GM23338 (cell line): ENCODE measurements around the gene ADAMTS18. TPM values are rescaled to one million over a fixed set of nuclear protein-coding genes. Genes with fewer than 3 reads are reported as not detected.
A peak's percentile ranks its signal among the peaks of the same experiment; 100 is the strongest.

Experiments used
- ATAC-seq: fragments of 200-7000 bp; cut with Tn5 transposase; 3 replicates; pipeline ENCODE4 v1.9.1; 2020
- DNase-seq: peaks from one replicate; pipeline ENCODE4 v3.0.0-alpha.2; 2015; ENCODE audit warnings: low spot score
- H2AFZ ChIP-seq: fragments of 200-600 bp; sonication (generic); 2 replicates; pipeline ENCODE4 v1.8.0; 2016; ENCODE audit warnings: antibody characterized with exemption, mild to moderate bottlenecking, moderate library complexity
- H3F3A ChIP-seq: fragments of 200-600 bp; sonication (generic); replicated peaks from 2 replicates; pipeline ENCODE4 v1.8.0; 2017; ENCODE audit warnings: antibody characterized with exemption, mixed run types, low read depth
- H3K27ac ChIP-seq: fragments of 200-600 bp; sonication (generic); 2 replicates; pipeline ENCODE4 v1.6.1; 2016; ENCODE audit warnings: low read depth
- H3K27me3 ChIP-seq: fragments of 200-600 bp; sonication (generic); 2 replicates; pipeline ENCODE4 v1.8.0; 2016; ENCODE audit warnings: mild to moderate bottlenecking, mixed run types, moderate library complexity; ENCODE audit not compliant: insufficient read depth
- H3K36me3 ChIP-seq: fragments of 200-600 bp; sonication (generic); 2 replicates; pipeline ENCODE4 v1.8.0; 2016; ENCODE audit warnings: mild to moderate bottlenecking; ENCODE audit not compliant: insufficient read depth
- H3K4me1 ChIP-seq: fragments of 200-600 bp; sonication (generic); 2 replicates; pipeline ENCODE4 v1.8.0; 2016; ENCODE audit warnings: mild to moderate bottlenecking, moderate library complexity; ENCODE audit not compliant: insufficient read depth
- H3K4me2 ChIP-seq: fragments of 200-600 bp; sonication (generic); 2 replicates; pipeline ENCODE4 v1.7.1; 2017; ENCODE audit warnings: mixed run types
- H3K4me3 ChIP-seq: fragments of 200-600 bp; sonication (generic); 2 replicates; pipeline ENCODE4 v1.6.1; 2016; ENCODE audit warnings: mixed run types
- H3K79me2 ChIP-seq: fragments of 200-600 bp; sonication (generic); replicated peaks from 2 replicates; pipeline ENCODE4 v1.8.0; 2017; ENCODE audit warnings: mild to moderate bottlenecking; ENCODE audit not compliant: insufficient read depth
- H3K9me2 ChIP-seq: fragments of 200-600 bp; sonication (generic); 2 replicates; pipeline ENCODE4 v1.8.0; 2017; ENCODE audit not compliant: insufficient read depth
- H4K20me1 ChIP-seq: fragments of 200-600 bp; sonication (generic); replicated peaks from 2 replicates; pipeline ENCODE4 v1.8.0; 2017; ENCODE audit warnings: mild to moderate bottlenecking; ENCODE audit not compliant: insufficient read depth
- H3K27ac Mint-ChIP-seq: 2 replicates; pipeline ENCODE4 v1.8.0; 2020; ENCODE audit warnings: inconsistent platforms, mild to moderate bottlenecking, moderate library complexity, mixed read lengths
- H3K27me3 Mint-ChIP-seq: 3 replicates; pipeline ENCODE4 v1.8.0; 2022; ENCODE audit warnings: low read depth, mild to moderate bottlenecking, moderate library complexity, mixed read lengths, inconsistent platforms; ENCODE audit not compliant: insufficient read depth, poor library complexity
- H3K36me3 Mint-ChIP-seq: 3 replicates; pipeline ENCODE4 v1.8.0; 2021; ENCODE audit warnings: low read depth, mild to moderate bottlenecking, inconsistent platforms, moderate library complexity, mixed read lengths
- H3K4me1 Mint-ChIP-seq: 3 replicates; pipeline ENCODE4 v1.8.0; 2020; ENCODE audit warnings: mild to moderate bottlenecking, inconsistent platforms, mixed read lengths
- H3K4me3 Mint-ChIP-seq: 3 replicates; pipeline ENCODE4 v1.8.0; 2021; ENCODE audit warnings: moderate library complexity, mild to moderate bottlenecking, inconsistent platforms, mixed read lengths
- H3K9me3 Mint-ChIP-seq: 3 replicates; pipeline ENCODE4 v1.8.0; 2020; ENCODE audit warnings: moderate library complexity, mild to moderate bottlenecking, inconsistent platforms, mixed read lengths
- CTCF ChIP-seq, 2 experiments: fragments of 200-600 bp in 1 of 2; sonication (generic) in 1 of 2; conservative IDR thresholded peaks; 2 replicates each; pipeline versions ENCODE4 v1.5.1 to v1.6.1; 2016 to 2017; ENCODE audit warnings: antibody characterized with exemption in 2 of 2, low read depth in 2 of 2, mild to moderate bottlenecking in 2 of 2, moderate library complexity in 1 of 2
- EZH2 ChIP-seq: fragments of 200-600 bp; sonication (generic); IDR thresholded peaks from one replicate; pipeline ENCODE4 v1.8.0; 2017; ENCODE audit warnings: antibody characterized with exemption, mild to moderate bottlenecking, low read depth; ENCODE audit not compliant: unreplicated experiment
- EZH2phosphoT487 ChIP-seq: fragments of 200-600 bp; sonication (generic); IDR thresholded peaks from one replicate; pipeline ENCODE4 v1.8.1; 2018; ENCODE audit warnings: antibody characterized with exemption; ENCODE audit not compliant: unreplicated experiment
- JUNB ChIP-seq: IDR thresholded peaks from one replicate; pipeline ENCODE4 v1.6.1; 2016; ENCODE audit warnings: antibody characterized with exemption; ENCODE audit not compliant: unreplicated experiment
- NANOG ChIP-seq: IDR thresholded peaks from 2 replicates; pipeline ENCODE4 v1.6.1; 2016; ENCODE audit warnings: antibody characterized with exemption, borderline replicate concordance
- POLR2AphosphoS5 ChIP-seq: IDR thresholded peaks from 2 replicates; pipeline ENCODE4 v1.6.1; 2016; ENCODE audit warnings: antibody characterized with exemption, low read depth
- REST ChIP-seq: IDR thresholded peaks from one replicate; pipeline ENCODE4 v1.6.1; 2018; ENCODE audit warnings: antibody characterized with exemption; ENCODE audit not compliant: unreplicated experiment
- ZNF331 ChIP-seq: fragments of 250-450 bp; sonication (Bioruptor Pico); IDR thresholded peaks from 2 replicates; pipeline ENCODE4 v1.5.0; 2020; ENCODE audit warnings: low read depth, mild to moderate bottlenecking, moderate library complexity
- polyA plus RNA-seq: library from polyadenylated mRNA; unstranded; fragments of >200 nt; fragmentation: Nextera tagmentation; extraction: Ambion mirVana; gene quantifications from 2 replicates; pipeline ENCODE4 v1.2.1, GENCODE V29; 2016
- total RNA-seq: library from RNA; depleted of rRNA; stranded (reverse); fragments of >200 nt; shearing (Covaris generic); gene quantifications from 2 replicates; pipeline ENCODE4 v1.2.3, GENCODE V29; 2014
- TF ChIP-seq, protein P1 (sequence below): IDR thresholded peaks from 2 replicates; pipeline ENCODE4 v1.6.1; 2016; ENCODE audit warnings: antibody characterized with exemption

The ADAMTS18 gene
- total and polyA plus RNA-seq, 2 experiments from 2014 or later, result 0.15 to 0.90 TPM

- TF ChIP-seq, protein P1, sequence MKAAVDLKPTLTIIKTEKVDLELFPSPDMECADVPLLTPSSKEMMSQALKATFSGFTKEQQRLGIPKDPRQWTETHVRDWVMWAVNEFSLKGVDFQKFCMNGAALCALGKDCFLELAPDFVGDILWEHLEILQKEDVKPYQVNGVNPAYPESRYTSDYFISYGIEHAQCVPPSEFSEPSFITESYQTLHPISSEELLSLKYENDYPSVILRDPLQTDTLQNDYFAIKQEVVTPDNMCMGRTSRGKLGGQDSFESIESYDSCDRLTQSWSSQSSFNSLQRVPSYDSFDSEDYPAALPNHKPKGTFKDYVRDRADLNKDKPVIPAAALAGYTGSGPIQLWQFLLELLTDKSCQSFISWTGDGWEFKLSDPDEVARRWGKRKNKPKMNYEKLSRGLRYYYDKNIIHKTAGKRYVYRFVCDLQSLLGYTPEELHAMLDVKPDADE, result no peak
- TF ChIP-seq REST (no peak), ZNF331 (no peak), EZH2 (no peak)
These were observed 512 bp upstream of the ADAMTS18 start (continued) for GRCh38 chr16:77435272-77435820.

DNA sequence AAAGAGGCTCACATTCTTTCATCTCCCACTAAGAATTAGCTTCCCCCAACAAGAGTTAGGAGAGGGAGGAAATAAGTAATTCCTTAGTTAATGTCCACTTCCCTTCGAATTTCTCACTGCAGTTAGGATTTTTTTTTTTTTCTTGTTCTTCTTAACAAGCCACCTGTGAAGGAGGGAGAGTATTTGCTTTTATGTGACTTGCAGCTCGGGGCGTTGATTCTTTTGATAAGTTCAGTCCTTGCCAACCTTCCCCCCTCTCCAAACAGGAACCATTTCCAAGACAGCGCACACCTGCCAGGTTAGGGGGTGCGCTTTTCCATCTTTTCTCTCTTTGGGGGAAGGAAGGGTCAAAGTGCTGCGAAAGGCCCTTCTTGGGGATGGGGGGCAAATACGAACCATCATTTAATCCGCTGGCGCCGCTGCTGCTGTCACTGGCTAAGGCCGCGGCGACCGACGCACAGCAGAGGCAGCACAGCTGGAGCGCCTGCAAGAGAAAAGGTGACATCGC is 758 bp downstream of the ADAMTS18 start:
- Histone ChIP-seq H3K4me2 (peak overlapping the region; percentile 93), H3K36me3 (no peaks in the 10 kb centered on the region), H3K79me2 (no peaks in the 10 kb centered on the region), H3K27ac (no peak overlapping the region), H3K4me1 (peaks cover 23% of the 10 kb centered on the region), H3F3A (0 out of 2 replicates have a peak, but pooled peaks cover 5% of the 10 kb centered on the region), H3K4me3 (peak overlapping the region; percentile 76), H3K27me3 (peaks cover 57% of the 10 kb centered on the region), H2AFZ (peak overlapping the region; percentile 96), H4K20me1 (no peaks in the 10 kb centered on the region), H3K9me2 (no peaks in the 10 kb centered on the region)
- Mint-ChIP-seq H3K4me3 (peak overlapping the region; percentile 73), H3K9me3 (no peaks in the 10 kb centered on the region), H3K27me3 (peaks cover 30% of the 10 kb centered on the region), H3K36me3 (no peaks in the 10 kb centered on the region), H3K4me1 (peaks cover 15% of the 10 kb centered on the region), H3K27ac (no peak overlapping the region)
- DNase-seq (no peak), ATAC-seq (peak; percentile 5)
- TF ChIP-seq EZH2phosphoT487, result no peak
- TF ChIP-seq EZH2, result peak; percentile 25
- no peak for TF ChIP-seq JUNB

GRCh38 chr16:77433146-77433545 is 1.7 kb downstream of the ADAMTS18 start:
- H3K4me3 Mint-ChIP-seq, result no peak overlapping the region
- Histone ChIP-seq H3K27me3 (peaks cover 57% of the 10 kb centered on the region), H3F3A (0 out of 2 replicates have a peak, but pooled peaks cover 5% of the 10 kb centered on the region), H3K79me2 (no peaks in the 10 kb centered on the region), H4K20me1 (no peaks in the 10 kb centered on the region), H3K4me2 (no peak overlapping the region), H3K9me2 (no peaks in the 10 kb centered on the region), H3K4me1 (peaks cover 16% of the 10 kb centered on the region), H3K27ac (no peak overlapping the region), H3K4me3 (no peak overlapping the region), H3K36me3 (no peaks in the 10 kb centered on the region), H2AFZ (no peak overlapping the region)
- H3K4me1 Mint-ChIP-seq, result peaks cover 9% of the 10 kb centered on the region
- H3K27ac Mint-ChIP-seq, result no peak overlapping the region
- no peaks in the 10 kb centered on the region for H3K36me3 Mint-ChIP-seq
- H3K27me3 Mint-ChIP-seq, result peaks cover 31% of the 10 kb centered on the region
- DNase-seq (no peak), ATAC-seq (no peak)
- no peaks in the 10 kb centered on the region for H3K9me3 Mint-ChIP-seq
- TF ChIP-seq POLR2AphosphoS5 (no peak), NANOG (no peak), CTCF (conservative IDR thresholded peaks at IDR 0.05; ENCODE audit: low read depth in 2 of 2) (no peak), REST (no peak), ZNF331 (no peak)
